Stimulated activated CD4-positive, alpha-beta T cell treated with anti-CD3 and anti-CD28 coated beads, Interleukin-4, amount 100 ng/mL, for 4 hours (primary cell): ENCODE measurements around the gene SFI1.
A peak's percentile ranks its signal among the peaks of the same experiment; 100 is the strongest.
"Not testable (repeated sequence)": the region's sequence is repeated elsewhere in the genome, so short reads cannot be mapped to it uniquely, and the experiment has no call there.

Experiments
- DNase-seq, 2 experiments: peaks; one replicate each; pipeline ENCODE4 v3.0.0-alpha.2; 2020

SFI1 gene

DNA sequence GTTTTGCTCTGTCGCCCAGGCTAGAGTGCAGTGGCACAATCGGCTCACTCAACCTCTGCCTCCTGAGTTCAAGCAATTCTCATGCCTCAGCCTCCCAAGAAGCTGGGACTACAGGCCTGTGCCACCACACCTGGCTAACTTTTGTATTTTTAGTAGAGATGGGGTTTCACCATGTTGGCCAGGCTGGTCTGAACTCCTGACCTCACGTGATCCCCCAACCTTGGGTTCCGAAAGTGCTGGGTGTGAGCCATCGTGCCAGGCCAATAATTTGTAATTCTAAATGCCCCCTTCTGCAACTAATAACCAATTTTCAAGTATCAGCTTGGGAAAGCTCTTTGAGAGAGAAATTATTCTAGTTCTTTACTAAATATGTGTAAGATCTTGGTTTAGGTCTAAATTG lies 3.0 kb upstream of the SFI1 start:
- not testable (repeated sequence) for DNase-seq

DNA sequence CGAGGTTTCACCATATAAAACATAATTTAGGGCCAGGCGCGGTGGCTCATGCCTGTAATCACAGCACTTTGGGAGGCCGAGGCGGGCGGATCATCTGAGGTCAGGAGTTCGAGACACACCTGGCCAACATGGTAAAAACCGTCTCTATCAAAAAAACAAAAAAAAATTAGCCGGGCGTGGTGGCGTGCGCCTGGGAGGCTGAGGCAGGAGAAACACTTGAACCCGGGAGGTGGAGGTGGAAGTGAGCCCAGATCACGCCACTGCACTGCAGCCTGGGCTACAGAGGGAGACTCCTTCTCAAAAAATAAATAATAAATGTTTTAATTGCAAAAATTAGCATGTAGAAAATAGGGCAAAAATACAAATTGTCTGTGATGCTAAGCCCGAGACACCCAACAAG lies 993 bp upstream of the SFI1 start:
- DNase-seq: no peak

DNA sequence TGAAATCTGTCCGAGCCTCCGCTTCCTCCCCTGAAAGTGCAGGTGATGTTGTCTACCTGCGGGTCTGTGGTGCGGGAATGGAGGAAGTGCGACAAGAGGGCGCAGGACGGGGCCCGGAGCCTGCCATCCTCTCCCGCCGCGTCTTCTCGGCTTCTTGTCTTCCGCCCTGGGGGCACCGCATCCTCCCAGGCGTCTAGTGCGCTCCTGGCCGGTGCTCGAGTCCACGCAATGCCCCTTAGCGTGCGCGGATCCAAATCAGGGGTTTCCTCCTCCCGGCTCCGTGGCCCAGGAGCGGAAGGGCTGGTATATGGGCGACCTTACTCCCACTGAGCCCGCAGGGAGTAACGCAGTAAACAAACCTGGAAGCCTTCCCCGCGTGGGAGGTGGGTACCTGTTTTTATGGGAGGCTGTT lies 405 bp downstream of the SFI1 start:
- peak; percentile 26 to 39 for DNase-seq

GRCh38 chr22:31497148-31497938 lies 1.0 kb downstream of the SFI1 start:
- no peak for DNase-seq

- no peak for DNase-seq
Observed at GRCh38 chr22:31501738-31502137, 5.4 kb downstream of the SFI1 start.

DNA sequence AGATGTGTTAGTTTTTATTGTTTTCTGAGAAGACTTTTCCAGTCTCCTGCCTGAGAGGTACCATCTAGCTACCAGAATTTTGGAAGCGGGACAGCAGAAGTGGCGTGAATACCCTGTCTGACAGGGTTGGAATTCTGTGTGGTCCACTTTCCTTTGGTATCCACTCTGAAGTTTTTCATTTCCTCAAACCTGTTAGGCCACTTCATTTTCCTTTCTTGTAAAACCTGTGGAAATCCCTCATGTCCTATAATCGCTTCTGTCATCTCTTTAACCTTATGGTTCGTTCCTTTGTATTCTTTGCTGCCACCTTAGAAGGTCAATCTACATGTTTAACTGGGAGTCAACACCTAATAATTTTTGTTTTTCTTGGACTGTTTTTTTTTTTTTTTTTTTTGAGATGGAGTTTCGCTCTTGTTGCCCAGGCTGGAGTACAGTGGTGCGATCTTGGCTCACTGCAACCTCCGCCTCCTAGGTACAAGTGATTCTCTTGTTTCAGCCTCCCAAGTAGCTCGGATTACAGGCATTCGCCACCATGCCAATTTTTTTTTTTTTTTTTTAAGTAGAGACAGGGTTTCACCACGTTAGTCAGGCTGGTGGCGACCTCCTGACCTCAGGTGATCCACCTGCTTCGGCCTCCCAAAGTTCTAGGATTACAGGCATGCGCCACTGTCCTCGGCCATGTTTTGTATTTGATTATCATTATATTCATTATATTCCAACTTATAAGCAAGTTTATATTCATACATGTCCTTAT lies 7.1 kb downstream of the SFI1 start:
- DNase-seq: no peak

DNA sequence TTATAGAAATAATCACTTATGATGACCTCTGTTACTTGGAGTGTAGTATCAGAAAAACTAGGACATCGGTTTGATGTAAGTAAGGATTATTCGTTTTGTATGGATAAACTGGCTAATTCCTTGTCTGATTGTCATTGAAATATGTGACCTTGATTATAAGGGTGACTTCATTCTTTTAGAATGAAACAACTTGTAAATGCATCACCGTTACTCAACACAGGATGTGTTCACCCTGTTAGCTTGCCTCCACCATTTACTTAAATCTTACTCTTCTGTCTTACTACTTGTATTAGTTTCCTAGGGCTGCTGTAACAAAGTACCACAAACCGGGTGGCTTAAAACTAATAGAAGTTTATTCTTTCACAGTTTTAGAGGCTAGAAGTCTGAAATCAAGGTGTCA lies 7.9 kb downstream of the SFI1 start:
- DNase-seq: no peak

- not testable (repeated sequence) for DNase-seq
Observed at GRCh38 chr22:31507517-31507916, 11.2 kb downstream of the SFI1 start.

GRCh38 chr22:31508536-31508935 lies 12.2 kb downstream of the SFI1 start:
- no peak for DNase-seq

- no peak for DNase-seq
Observed at GRCh38 chr22:31509061-31509762, 12.9 kb downstream of the SFI1 start.

DNA sequence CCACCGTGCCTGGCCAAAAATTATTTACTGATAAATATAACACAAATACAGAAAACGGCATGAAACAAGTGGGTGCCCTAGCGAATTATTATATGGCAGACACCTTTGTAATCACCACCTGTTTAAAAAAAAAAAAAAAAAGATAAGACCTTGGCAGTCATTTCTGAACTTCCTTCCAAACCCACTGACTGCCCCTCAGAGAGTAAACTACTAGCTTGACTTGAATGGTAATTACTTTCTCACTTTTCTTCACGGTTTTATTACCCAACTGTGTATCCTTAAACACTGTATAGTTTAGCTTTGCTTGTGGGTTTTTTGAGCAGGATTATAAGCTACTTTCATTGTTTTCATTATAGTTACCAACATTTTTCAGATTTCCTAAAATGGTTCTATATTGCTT lies 23.7 kb downstream of the SFI1 start:
- DNase-seq: no peak

DNA sequence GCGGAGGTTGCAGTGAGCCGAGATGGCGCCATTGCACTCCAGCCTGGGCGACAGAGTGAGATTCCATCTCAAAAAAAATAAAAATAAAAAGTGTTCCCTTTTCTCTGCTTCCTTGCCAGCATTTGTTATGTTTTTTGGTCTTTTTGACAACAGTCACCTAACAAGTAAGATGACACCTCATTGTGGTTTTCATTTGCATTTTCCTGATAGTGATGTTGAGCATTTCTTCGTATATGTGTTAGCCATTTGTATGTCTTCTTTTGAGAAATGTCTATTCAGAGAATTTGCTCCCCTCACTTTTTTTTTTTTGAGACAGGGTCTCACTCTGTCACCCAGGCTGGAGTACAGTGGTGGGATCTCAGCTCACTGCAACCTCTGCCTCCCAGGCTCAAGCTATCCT lies 27.8 kb downstream of the SFI1 start:
- not testable (repeated sequence) for DNase-seq

- peak; percentile 14 to 24 for DNase-seq
Observed at GRCh38 chr22:31526270-31526669, 29.9 kb downstream of the SFI1 start.

DNA sequence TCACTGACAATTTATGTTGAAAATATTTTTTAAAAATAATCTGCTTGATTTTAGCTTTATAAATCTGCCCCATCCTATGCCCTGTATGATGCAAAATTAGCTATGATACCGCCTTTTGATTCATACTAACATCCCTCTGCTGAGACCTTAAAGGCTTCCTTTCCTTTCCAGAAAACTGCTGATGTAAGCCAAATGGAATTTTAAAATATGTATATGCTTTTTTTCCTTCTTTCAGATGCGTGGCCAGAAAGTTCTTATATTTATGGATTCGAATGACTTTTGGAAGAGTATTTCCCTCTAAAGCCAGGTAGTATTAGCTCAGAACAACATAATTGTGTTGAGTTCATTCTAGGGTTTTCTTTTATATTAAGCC lies 34.5 kb downstream of the SFI1 start:
- DNase-seq: no peak

- DNase-seq: no peak
Observed at GRCh38 chr22:31532060-31532459, 35.7 kb downstream of the SFI1 start.

DNA sequence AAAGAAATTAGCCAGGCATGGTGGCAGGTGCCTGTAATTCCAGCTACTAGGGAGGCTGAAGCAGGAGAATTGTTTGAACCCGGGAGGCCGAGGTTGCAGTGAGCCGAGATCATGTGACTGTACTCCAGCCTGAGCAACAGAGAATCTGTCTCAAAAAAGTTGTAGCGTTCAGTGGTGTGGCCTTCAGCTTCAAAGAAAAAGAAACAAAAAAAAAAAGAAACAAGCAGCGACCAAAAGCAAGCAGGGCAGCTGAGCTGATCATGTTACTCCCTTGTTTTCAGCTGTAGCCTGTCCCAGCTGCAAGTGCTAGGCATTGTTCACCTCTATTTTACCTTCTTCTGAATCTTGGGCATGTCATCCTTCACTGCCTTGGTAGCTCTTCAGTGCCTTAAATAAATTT lies 37.0 kb downstream of the SFI1 start:
- no peak for DNase-seq

GRCh38 chr22:31537019-31537535 lies 40.7 kb downstream of the SFI1 start:
- peak in 1 of 2 experiments; percentile 22 for DNase-seq

DNA sequence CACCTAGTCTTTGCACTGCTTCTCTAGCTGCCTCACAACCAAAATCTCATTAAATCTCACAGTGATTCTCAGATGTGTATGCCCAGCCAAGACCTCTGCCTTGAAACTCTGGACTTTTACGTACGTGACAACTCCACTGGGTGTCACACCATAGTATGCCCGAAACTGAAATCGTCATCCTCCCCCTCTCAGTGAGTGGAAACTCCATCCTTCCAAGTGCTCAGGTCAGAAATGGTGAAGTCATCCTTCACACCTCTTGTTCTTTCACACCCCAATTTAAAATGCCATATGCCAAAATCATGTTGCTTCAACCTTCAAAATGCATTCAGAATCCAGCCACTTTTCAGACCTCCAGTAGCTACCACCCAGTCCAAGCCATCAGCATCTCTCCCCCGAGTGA lies 42.5 kb downstream of the SFI1 start:
- peak in 1 of 2 experiments; percentile 4 for DNase-seq

DNA sequence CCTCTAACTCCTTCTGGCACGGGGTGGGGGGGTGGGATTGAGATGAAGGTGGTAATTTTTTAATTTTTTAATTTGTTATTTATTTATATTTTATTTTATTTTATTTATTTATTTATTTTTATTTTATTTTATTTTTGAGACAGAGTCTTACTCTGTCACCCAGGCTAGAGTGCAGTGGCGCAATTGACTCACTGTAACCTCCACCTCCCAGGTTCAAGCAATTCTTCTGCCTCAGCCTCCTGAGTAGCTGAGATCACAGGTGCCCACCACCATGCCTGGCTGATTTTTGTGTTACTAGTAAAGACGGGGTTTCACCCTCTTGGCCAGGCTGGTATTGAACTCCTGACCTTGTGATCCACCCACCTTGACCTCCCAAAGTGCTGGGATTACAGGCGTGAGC lies 43.8 kb downstream of the SFI1 start:
- not testable (repeated sequence) for DNase-seq

DNA sequence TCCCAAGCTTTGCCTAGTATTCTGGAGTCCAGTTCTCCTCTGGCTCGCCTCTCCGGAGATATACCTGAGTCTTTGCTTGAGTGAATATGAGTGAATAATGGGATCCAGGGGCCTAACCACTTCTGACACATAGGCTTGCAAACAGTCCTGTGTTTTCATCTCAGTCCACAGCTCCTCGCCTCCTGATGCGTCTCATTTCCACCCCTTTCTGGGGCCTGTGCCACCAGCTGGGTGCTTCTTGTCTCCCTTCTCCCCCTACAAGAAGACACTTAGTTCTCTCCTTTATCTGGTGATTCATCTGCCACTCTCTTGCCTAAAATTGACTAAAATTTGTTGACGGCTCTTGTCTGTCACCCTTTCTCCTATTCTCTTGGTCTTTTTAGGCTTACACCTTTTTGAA lies 44.6 kb downstream of the SFI1 start:
- no peak for DNase-seq

DNA sequence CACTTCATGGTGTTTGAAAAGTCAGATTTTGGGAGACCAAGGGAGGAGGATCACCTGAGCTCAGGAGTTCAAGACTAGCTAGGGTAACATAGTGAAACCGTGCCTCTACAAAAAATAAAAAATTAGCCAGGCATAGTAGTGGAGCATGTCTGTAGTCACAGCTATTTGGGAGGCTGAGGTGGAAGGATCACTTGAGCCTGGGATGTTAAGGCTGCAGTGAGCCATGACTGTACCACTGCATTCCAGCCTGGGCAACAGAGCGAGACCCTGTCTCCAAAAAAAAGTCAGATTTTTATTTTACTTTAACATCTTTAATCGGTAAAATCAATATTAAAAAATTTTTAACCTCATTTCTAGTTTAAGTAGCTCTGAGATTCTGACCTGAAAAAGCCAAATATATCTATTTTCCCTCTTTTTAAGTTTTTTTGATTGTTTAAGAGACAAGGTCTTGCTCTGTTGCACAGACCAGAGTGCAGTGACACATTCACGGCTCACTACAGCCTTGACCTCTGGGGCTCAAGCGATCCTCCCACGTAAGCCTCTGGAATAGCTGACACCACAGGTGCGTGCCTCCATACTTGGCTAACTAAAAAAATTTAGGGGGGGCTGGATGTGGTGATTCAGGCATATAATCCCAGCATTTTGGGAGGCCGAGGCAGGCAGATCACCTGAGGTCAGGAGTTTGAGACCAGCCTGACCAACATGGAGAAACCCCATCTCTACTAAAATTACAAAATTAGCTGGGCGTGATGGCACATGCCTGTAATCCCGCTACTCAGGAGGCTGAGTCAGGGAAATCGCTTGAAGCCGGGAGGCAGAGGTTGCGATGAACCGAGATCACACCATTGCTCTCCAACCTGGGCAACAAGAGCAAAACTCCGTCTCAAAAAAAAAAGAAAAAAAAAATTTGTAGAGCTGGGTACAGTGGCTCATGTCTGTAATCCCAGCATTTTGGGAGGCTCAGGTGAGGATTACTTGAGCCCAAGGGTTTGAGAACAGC lies 48.4 kb downstream of the SFI1 start:
- DNase-seq: no peak

DNA sequence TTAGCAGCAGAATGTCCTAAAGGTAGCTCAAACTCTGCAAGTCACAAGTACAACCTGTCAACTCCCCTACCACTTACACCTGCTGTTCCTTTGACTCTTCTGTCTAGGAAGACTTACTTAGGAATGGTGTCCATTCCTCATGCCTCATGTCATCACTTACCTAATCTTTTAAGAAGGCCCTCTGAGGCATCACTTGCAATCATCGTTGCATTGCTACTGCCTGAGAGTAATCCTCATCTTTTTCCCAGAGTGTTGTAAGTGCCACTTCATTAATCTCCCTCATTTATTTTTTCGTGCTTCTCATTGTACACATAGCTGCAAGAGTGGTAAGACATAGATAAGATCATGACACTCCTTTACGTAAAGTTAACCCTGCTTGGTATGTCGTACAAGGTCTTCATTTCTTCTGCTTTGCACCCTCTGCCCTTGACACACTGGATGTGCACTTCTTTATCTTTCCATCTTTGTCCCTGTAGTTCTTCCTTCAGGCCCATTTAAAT lies 54.6 kb downstream of the SFI1 start:
- no peak for DNase-seq
